ENCODE results near the gene MAGOH. TPM values are rescaled to one million over a fixed set of nuclear protein-coding genes. Genes with fewer than 3 reads are reported as not detected.

MAGOH gene
- total and polyA plus RNA-seq, 2 of the 13 experiments (the other 11 are each of a cell fraction or from before 2014, with no cell fraction given), result 24.1 to 87.0 TPM

GRCh38 chr1:53195246-53196016 lies 42.9 kb downstream of the MAGOH start:
- Histone ChIP-seq H3K4me1 (ENCODE audit: insufficient read depth, low read length) (peaks cover 60% of the 10 kb centered on the region), H3K4me2 (ENCODE audit: low read depth, low read length) (peak overlapping the region; percentile 74), H3K9me3 (ENCODE audit: low read length) (no peaks in the 10 kb centered on the region), H3K36me3 (replicated peaks in 1 of 2; ENCODE audit: control insufficient read depth in 1 of 2, insufficient read depth in 2 of 2, low read length in 2 of 2) (no peaks in the 10 kb centered on the region), H3K9ac (ENCODE audit: insufficient read depth, low read depth, low read length) (peak overlapping the region; percentile 95; the same call in 1 of the 2 replicates), H3K27ac (ENCODE audit: extremely low read length, insufficient read depth, low read length) (peak overlapping the region; percentile 87), H2AFZ (ENCODE audit: low read length) (no peak overlapping the region), H3K4me3 (replicated peaks in 1 of 3; ENCODE audit: insufficient read depth in 1 of 3, low read depth in 2 of 3, low read length in 3 of 3) (peak overlapping the region in 2 of 3 experiments; percentile 84 to 91; a peak in 2 of 6 replicates), H4K20me1 (ENCODE audit: insufficient read depth, low read length) (no peaks in the 10 kb centered on the region), H3K79me2 (ENCODE audit: insufficient read depth, low read length) (peaks cover 17% of the 10 kb centered on the region), H3K27me3 (ENCODE audit: control insufficient read depth in 1 of 2, insufficient read depth in 2 of 2, low read length in 2 of 2) (no peaks in the 10 kb centered on the region; a peak in 1 of 5 replicates)
- DNase-seq (ENCODE audit: low spot score) (no peak), ATAC-seq (no peak), FAIRE-seq (no peak)
- in situ Hi-C loops (cut with HindIII; ENCODE audit: extremely low pct_ligation_motif_present, low pct_unique_long_range_greater_than_20kb) (no loop called here), intact Hi-C loops (cut with micrococcal nuclease; ENCODE audit: unreplicated experiment) (loop anchor here (2.0 kb wide), 1 partner anchor 25 kb away; the partner anchor contains the start of gene CZIB)
- ChIA-PET POLR2A (interaction anchor here (0.9 to 2.0 kb wide), 10 partner anchors 12 to 181 kb away, joined by 3 to 17 read pairs (median 4); partner anchors contain the start of gene MAGOH), CTCF (ENCODE audit: low intra/inter-chr PET ratio, low total read pairs) (no interaction called here)
- WGBS (ENCODE audit: low lambda C conversion rate), result 63% methylated on average over 11 of the region's 11 CpGs
- BruUV-seq (replicated peaks), result no TSS peak
- TF ChIP-seq ZBTB34 (CRISPR knock-in tag; IDR thresholded peaks at IDR 0.05) (no peak), BORCS8-MEF2B (CRISPR knock-in tag; IDR thresholded peaks at IDR 0.05) (no peak), ZNF12 (CRISPR knock-in tag; IDR thresholded peaks at IDR 0.05) (no peak), SRSF4 (IDR thresholded peaks at IDR 0.05; ENCODE audit: low read depth, low read length, poor library complexity, severe bottlenecking) (no peak), HNRNPLL (IDR thresholded peaks at IDR 0.05; ENCODE audit: low read depth, low read length, poor library complexity, severe bottlenecking) (no peak), ZC3H4 (CRISPR knock-in tag; IDR thresholded peaks at IDR 0.05; ENCODE audit: borderline replicate concordance) (no peak), NFE2L1 (CRISPR knock-in tag; IDR thresholded peaks at IDR 0.05; ENCODE audit: borderline replicate concordance) (no peak), ZFP36L2 (CRISPR knock-in tag; IDR thresholded peaks at IDR 0.05) (no peak), ZNF547 (CRISPR knock-in tag; IDR thresholded peaks at IDR 0.05) (no peak; the same call in 1 of the 2 replicates), PRDM15 (CRISPR knock-in tag; IDR thresholded peaks at IDR 0.05) (peak; percentile 45; the same call in 1 of the 2 replicates), ZNF503 (CRISPR knock-in tag; IDR thresholded peaks at IDR 0.05) (0 out of 2 replicates have a peak, but pooled peaks have one; percentile 43), BCL3 (CRISPR knock-in tag; IDR thresholded peaks at IDR 0.05) (no peak), ASH2L (IDR thresholded peaks at IDR 0.05; ENCODE audit: insufficient read length, low read depth, low read length) (no peak), ZFP90 (CRISPR knock-in tag; IDR thresholded peaks at IDR 0.05; ENCODE audit: borderline replicate concordance) (no peak)

Measured in HepG2 (cell line).